IMR-90 (cell line): ENCODE results near the gene TSKU.

Source experiments
- CEBPB ChIP-seq: IDR thresholded peaks from 2 replicates; pipeline ENCODE4 v1.6.1; 2012; ENCODE audit warnings: low read depth, low read length, improper control_type of control experiment
- CHD1 ChIP-seq: IDR thresholded peaks from 2 replicates; pipeline ENCODE4 v1.6.1; 2012; ENCODE audit warnings: low read depth, low read length, improper control_type of control experiment
- CTCF ChIP-seq: conservative IDR thresholded peaks from 2 replicates; pipeline ENCODE4 v1.5.1; 2012; ENCODE audit warnings: mild to moderate bottlenecking, low read depth, low read length, improper control_type of control experiment
- ELK1 ChIP-seq: fragments of 150-350 bp; IDR thresholded peaks from 2 replicates; pipeline ENCODE4 v1.6.1; 2016; ENCODE audit warnings: low read depth, mild to moderate bottlenecking, low read length, moderate library complexity, borderline replicate concordance
- FOS ChIP-seq: fragments of 150-350 bp; IDR thresholded peaks from 2 replicates; pipeline ENCODE4 v1.6.1; 2016; ENCODE audit warnings: low read depth, low read length
- MAZ ChIP-seq: IDR thresholded peaks from 2 replicates; pipeline ENCODE4 v1.6.1; 2012; ENCODE audit warnings: low read depth, mild to moderate bottlenecking, low read length, improper control_type of control experiment, moderate library complexity, borderline replicate concordance
- MXI1 ChIP-seq: IDR thresholded peaks from 2 replicates; pipeline ENCODE4 v1.6.1; 2012; ENCODE audit warnings: low read depth, mild to moderate bottlenecking, low read length, moderate library complexity, borderline replicate concordance
- NFE2L2 ChIP-seq: fragments of 150-350 bp; IDR thresholded peaks from 2 replicates; pipeline ENCODE4 v1.6.1; 2016; ENCODE audit warnings: low read depth, mild to moderate bottlenecking, low read length
- POLR2A ChIP-seq: IDR thresholded peaks from 2 replicates; pipeline ENCODE4 v1.6.1; 2012; ENCODE audit warnings: mild to moderate bottlenecking, low read depth, low read length
- RAD21 ChIP-seq: IDR thresholded peaks from 2 replicates; pipeline ENCODE4 v1.6.1; 2012; ENCODE audit warnings: low read length, improper control_type of control experiment
- RCOR1 ChIP-seq: IDR thresholded peaks from 2 replicates; pipeline ENCODE4 v1.6.1; 2012; ENCODE audit warnings: mild to moderate bottlenecking, low read length, improper control_type of control experiment; ENCODE audit not compliant: insufficient replicate concordance
- RFX5 ChIP-seq: IDR thresholded peaks from 2 replicates; pipeline ENCODE4 v1.8.0; 2012; ENCODE audit warnings: low read depth, mild to moderate bottlenecking, low read length, moderate library complexity
- SMC3 ChIP-seq: fragments of 150-350 bp; IDR thresholded peaks from 2 replicates; pipeline ENCODE4 v1.6.1; 2016; ENCODE audit warnings: low read depth, mild to moderate bottlenecking, antibody characterized with exemption, low read length, moderate library complexity
- USF2 ChIP-seq: fragments of 150-350 bp; IDR thresholded peaks from 2 replicates; pipeline ENCODE4 v1.6.1; 2017; ENCODE audit warnings: mild to moderate bottlenecking, antibody characterized with exemption, low read length, low read depth

GRCh38 chr11:76823481-76824028 is 40.4 kb downstream of the TSKU start:
- no peak for TF ChIP-seq USF2
- TF ChIP-seq CTCF, result no peak
- no peak for TF ChIP-seq MAZ
- TF ChIP-seq FOS, result no peak
- no peak for TF ChIP-seq POLR2A
- no peak for TF ChIP-seq NFE2L2
- no peak for TF ChIP-seq RAD21
- TF ChIP-seq RFX5, result no peak
- no peak for TF ChIP-seq MXI1
- TF ChIP-seq RCOR1, result no peak
- TF ChIP-seq SMC3, result no peak
- no peak for TF ChIP-seq ELK1
- no peak for TF ChIP-seq CEBPB
- TF ChIP-seq CHD1, result no peak
